Muscle layer of colon (tissue), 2 donors: ENCODE results near the gene BLOC1S3.

Source experiments
- H3K27ac ChIP-seq: one replicate; pipeline ENCODE4 v1.7.0; 2013; ENCODE audit warnings: low read depth, mild to moderate bottlenecking, low read length, moderate library complexity
- H3K27me3 ChIP-seq, 2 donors: one replicate each; pipeline ENCODE4 v1.7.0; 2013; ENCODE audit warnings: low read length in 2 of 2, mild to moderate bottlenecking in 2 of 2; ENCODE audit not compliant: insufficient read depth in 2 of 2, control insufficient read depth in 1 of 2
- H3K36me3 ChIP-seq: one replicate; pipeline ENCODE4 v1.7.0; 2013; ENCODE audit warnings: mild to moderate bottlenecking, low read length; ENCODE audit not compliant: insufficient read depth
- H3K4me1 ChIP-seq: one replicate; pipeline ENCODE4 v1.7.0; 2013; ENCODE audit warnings: mild to moderate bottlenecking, low read length; ENCODE audit not compliant: insufficient read depth
- H3K4me3 ChIP-seq, 2 donors: one replicate each; pipeline ENCODE4 v1.7.0; 2013; ENCODE audit warnings: low read length in 2 of 2, low read depth in 1 of 2, mild to moderate bottlenecking in 1 of 2, moderate library complexity in 1 of 2
- H3K9ac ChIP-seq: one replicate; pipeline ENCODE4 v1.7.0; 2013; ENCODE audit warnings: low read length
- H3K9me3 ChIP-seq: one replicate; pipeline ENCODE4 v1.7.0; 2013; ENCODE audit warnings: mild to moderate bottlenecking, low read length
- donor health status: abdominal sarcoma.
- donor health status: Adenocarcinoma of cecum.

BLOC1S3 gene, protein sequence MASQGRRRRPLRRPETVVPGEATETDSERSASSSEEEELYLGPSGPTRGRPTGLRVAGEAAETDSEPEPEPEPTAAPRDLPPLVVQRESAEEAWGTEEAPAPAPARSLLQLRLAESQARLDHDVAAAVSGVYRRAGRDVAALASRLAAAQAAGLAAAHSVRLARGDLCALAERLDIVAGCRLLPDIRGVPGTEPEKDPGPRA

DNA sequence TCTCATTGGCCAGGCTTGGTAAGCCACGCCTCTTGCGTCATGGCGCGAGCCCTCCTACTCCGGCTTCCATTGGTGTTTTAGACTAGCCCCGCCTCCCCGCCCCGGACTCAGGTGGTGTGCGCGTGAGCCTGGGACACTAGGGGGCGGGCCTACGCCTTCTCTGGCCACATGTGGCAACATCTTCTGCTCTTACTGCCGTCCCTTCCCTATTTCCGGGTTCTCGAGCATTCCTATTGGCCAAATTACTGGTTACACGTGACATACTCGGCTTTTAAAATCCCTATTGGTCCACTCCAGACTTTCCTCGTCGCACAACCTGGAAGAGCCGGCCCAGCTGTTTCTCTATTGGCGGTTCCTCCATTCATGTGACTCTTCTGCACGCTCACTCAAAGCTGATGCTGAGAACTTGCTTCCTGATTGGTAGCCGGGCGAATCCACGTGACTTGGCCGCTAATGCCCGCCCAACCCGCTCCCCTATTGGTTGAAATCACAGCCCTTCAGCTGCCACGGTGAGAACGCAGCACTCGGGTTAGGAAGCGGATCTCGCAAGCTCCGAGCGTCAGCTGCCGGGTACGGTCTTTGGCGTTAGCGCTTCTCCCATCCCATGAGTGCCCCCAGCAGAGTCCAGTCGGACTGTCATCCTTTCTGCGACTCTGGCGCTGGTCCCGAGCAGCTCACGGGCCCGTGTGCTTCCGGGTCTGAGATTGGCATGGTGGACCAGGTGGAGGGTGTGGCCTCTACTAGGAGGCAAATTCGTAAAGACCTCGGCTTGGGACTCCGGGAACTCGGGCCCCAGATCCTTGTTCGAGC lies at the start of gene BLOC1S3:
TSS of gene BLOC1S3 (plus strand) at position 523 of the 810 bp plus-strand sequence. CDS start 513 bp downstream, outside the sequence.
- H3K9ac ChIP-seq, result peak within 1 kb of the TSS; percentile 87
- H3K27me3 ChIP-seq, result no peaks in the 10 kb centered on the region
- peak within 1 kb of the TSS; percentile 96 for H3K27ac ChIP-seq
- H3K36me3 ChIP-seq, result no peaks in the 10 kb centered on the region
- H3K9me3 ChIP-seq, result no peaks in the 10 kb centered on the region
- H3K4me3 ChIP-seq, result peak within 1 kb of the TSS; percentile 84 to 85
- H3K4me1 ChIP-seq, result peaks cover 28% of the 10 kb centered on the region

DNA sequence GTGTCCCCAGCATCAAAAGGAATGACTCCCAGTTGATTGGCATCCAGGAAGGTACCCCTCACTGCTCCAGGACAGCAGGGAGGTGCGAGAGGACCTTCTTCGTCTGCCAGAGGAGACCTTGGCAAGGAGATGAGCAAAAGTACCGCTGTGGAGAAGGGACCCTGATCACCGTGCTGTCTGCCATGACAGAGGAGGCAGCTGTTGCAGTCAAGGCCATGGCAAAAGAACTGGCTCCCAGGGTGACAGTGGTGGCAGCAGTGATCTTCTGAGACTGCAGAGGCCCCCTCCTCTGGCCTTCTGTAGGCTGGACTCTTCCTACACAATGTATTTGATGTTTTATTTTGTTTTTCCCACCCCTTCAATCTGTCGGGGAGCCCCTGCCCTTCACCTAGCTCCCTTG lies 49.8 kb upstream of the BLOC1S3 start:
- Histone ChIP-seq H3K36me3 (no peaks in the 10 kb centered on the region), H3K27me3 (no peaks in the 10 kb centered on the region), H3K4me3 (no peak overlapping the region), H3K9ac (no peak overlapping the region), H3K27ac (no peak overlapping the region), H3K9me3 (no peaks in the 10 kb centered on the region), H3K4me1 (no peaks in the 10 kb centered on the region)

DNA sequence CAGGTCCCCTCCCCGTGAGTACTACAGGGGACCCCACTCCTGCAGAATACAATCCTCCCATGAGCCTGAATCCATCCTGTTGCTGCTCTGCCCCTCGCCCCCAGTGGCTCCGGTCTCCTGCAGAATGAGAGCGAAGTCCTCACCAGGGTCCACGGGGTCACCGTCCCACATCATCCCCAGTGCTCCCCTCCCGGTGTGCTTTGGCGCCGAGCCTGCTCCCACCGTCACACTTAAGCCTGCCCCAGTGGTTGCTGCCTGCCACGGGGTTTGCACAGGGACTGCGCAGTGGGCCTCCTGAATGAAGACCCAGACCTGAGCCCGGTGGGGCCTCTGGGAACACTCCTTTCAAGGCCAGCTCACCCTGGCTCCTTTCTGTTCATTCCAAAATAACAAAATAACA lies 48.3 kb upstream of the BLOC1S3 start:
- Histone ChIP-seq H3K4me1 (no peaks in the 10 kb centered on the region), H3K4me3 (no peak overlapping the region), H3K27me3 (no peaks in the 10 kb centered on the region), H3K27ac (no peak overlapping the region), H3K9ac (no peak overlapping the region), H3K9me3 (no peaks in the 10 kb centered on the region), H3K36me3 (no peaks in the 10 kb centered on the region)

GRCh38 chr19:45130888-45131615 lies 47.5 kb upstream of the BLOC1S3 start:
- Histone ChIP-seq H3K9me3 (no peaks in the 10 kb centered on the region), H3K4me1 (peaks cover 2% of the 10 kb centered on the region), H3K4me3 (no peak overlapping the region), H3K36me3 (no peaks in the 10 kb centered on the region), H3K27ac (no peak overlapping the region), H3K27me3 (no peaks in the 10 kb centered on the region), H3K9ac (no peak overlapping the region)

GRCh38 chr19:45133661-45134060 lies 44.9 kb upstream of the BLOC1S3 start:
- no peaks in the 10 kb centered on the region for H3K9me3 ChIP-seq
- H3K36me3 ChIP-seq, result no peaks in the 10 kb centered on the region
- peaks cover 16% of the 10 kb centered on the region for H3K4me1 ChIP-seq

DNA sequence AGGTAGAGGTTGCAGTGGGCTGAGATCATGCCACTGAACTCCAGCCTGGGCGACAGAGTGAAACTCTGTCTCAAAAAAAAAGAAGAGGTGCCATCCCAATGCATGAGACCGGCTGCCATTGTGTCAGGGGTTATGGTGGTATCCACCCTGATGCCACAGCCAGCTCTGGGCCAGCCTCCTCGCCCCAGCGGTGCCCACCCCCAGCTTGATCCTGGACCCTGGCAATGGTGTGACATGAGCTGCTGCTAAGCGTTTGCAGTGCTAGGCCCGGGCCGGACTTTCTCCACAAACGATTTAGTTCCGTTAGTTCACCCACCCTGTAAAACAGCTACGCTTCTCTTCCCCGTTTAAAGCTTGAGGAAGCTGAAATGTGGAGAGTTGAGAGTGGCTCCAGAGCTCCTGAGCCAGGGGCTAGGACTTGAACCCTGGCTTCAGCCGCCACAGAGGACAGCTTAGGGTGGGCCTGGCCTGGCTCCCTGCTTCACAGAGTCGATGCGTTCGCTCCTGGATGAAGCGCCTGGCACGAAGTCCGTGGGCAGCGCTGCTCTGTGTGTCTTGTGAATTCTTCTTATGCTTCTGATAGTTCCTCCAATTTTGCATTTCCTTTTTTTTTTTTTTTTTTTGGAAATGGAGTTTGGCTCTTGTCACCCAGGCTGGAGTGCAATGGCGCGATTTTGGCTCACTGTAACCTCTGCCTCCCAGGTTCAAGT lies 43.3 kb upstream of the BLOC1S3 start:
- H3K4me1 ChIP-seq, result peaks cover 16% of the 10 kb centered on the region
- H3K4me3 ChIP-seq, result no peak overlapping the region
- H3K9ac ChIP-seq, result no peak overlapping the region
- H3K9me3 ChIP-seq, result no peaks in the 10 kb centered on the region
- no peaks in the 10 kb centered on the region for H3K27me3 ChIP-seq
- H3K27ac ChIP-seq, result no peak overlapping the region
- no peaks in the 10 kb centered on the region for H3K36me3 ChIP-seq

More at GRCh38 chr19:45133661-45134060, 44.9 kb upstream of the BLOC1S3 start:
- H3K9ac ChIP-seq, result no peak overlapping the region
- no peak overlapping the region for H3K4me3 ChIP-seq
- no peak overlapping the region for H3K27ac ChIP-seq
- H3K27me3 ChIP-seq, result no peaks in the 10 kb centered on the region

GRCh38 chr19:45136507-45137178 lies 41.9 kb upstream of the BLOC1S3 start:
- Histone ChIP-seq H3K27me3 (no peaks in the 10 kb centered on the region), H3K9me3 (no peaks in the 10 kb centered on the region), H3K27ac (no peak overlapping the region), H3K9ac (no peak overlapping the region), H3K4me3 (no peak overlapping the region), H3K4me1 (peaks cover 16% of the 10 kb centered on the region), H3K36me3 (no peaks in the 10 kb centered on the region)

GRCh38 chr19:45137179-45137761 lies 41.3 kb upstream of the BLOC1S3 start:
- Histone ChIP-seq H3K9me3 (no peaks in the 10 kb centered on the region), H3K9ac (no peak overlapping the region), H3K27ac (no peak overlapping the region), H3K4me1 (peaks cover 16% of the 10 kb centered on the region), H3K4me3 (no peak overlapping the region), H3K36me3 (no peaks in the 10 kb centered on the region), H3K27me3 (no peaks in the 10 kb centered on the region)

GRCh38 chr19:45138303-45138751 lies 40.3 kb upstream of the BLOC1S3 start:
- Histone ChIP-seq H3K9me3 (no peaks in the 10 kb centered on the region), H3K27ac (no peak overlapping the region), H3K4me3 (no peak overlapping the region), H3K27me3 (no peaks in the 10 kb centered on the region), H3K9ac (no peak overlapping the region), H3K36me3 (peaks cover 6% of the 10 kb centered on the region), H3K4me1 (peaks cover 16% of the 10 kb centered on the region)

DNA sequence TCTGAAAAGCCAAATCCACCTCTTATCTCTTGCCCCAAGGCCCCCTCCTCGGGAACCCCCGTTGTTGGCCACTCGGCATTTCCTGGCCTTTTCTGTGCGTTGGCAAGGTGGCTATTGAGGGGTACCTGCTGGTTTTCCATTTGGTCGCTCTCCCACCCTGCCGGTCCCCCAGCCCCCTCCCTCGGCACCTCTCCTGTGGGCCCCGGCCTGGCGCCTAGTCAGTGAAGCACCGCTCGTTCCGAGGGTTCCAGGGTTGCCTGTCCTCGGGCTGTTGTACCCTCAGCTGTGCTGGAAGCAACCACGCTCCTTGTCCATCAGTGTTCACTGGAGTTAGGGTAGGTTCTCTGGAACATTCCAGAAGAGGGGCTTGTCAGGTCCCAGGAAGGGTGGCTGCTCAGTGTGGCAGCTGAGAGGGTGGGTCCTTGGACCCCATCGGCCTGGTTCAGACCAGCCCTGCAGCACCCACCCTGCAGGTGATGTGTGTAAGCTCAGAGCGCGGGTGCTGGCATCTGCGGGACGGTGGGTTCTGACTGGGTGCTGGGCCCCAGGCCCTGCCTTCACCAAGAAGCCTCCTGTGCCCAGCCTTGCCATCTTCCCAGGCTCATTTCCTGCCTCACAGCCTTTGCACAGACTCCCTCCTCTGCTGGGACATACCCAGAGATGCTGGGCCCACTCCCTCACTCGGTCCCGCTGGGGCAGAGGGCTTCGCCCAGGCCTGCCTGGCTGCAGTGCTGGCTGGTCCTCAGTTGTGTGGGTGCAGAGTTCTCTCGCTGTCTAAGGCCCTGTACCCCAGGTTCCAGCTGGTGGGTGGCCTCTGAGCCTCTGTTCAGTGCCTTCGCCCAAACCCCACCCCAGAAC lies 39.1 kb upstream of the BLOC1S3 start:
- Histone ChIP-seq H3K9ac (no peak overlapping the region), H3K4me3 (no peak overlapping the region), H3K9me3 (no peaks in the 10 kb centered on the region), H3K36me3 (peaks cover 9% of the 10 kb centered on the region), H3K4me1 (peaks cover 16% of the 10 kb centered on the region), H3K27me3 (no peaks in the 10 kb centered on the region), H3K27ac (no peak overlapping the region)
